ENCODE data around the gene HYAL4. TPM values are rescaled to one million over a fixed set of nuclear protein-coding genes. Genes with fewer than 3 reads are reported as not detected.
"Not testable (repeated sequence)": the region's sequence is repeated elsewhere in the genome, so short reads cannot be mapped to it uniquely, and the experiment has no call there.

The HYAL4 gene
- not detected for total RNA-seq

- Histone ChIP-seq H3K4me3 (ENCODE audit: low read length) (no peak within 1 kb of the TSS), H3K4me1 (ENCODE audit: insufficient read depth, low read length) (no peaks in the 10 kb centered on the region), H3K9me3 (ENCODE audit: low read depth, low read length) (no peaks in the 10 kb centered on the region), H3K27me3 (ENCODE audit: insufficient read depth, low read length) (no peaks in the 10 kb centered on the region)
Measured at GRCh38 chr7:123844712-123845219, at the start of gene HYAL4. Gene HYAL4 (plus strand): TSS chr7:123845169. CDS start chr7:123868274, 23,105 bp downstream.

- Histone ChIP-seq H3K4me3 (ENCODE audit: low read length) (no peak overlapping the region), H3K9me3 (ENCODE audit: low read depth, low read length) (no peaks in the 10 kb centered on the region), H3K4me1 (ENCODE audit: insufficient read depth, low read length) (no peaks in the 10 kb centered on the region), H3K27me3 (ENCODE audit: insufficient read depth, low read length) (no peaks in the 10 kb centered on the region)
Measured at GRCh38 chr7:123795917-123796316, 49.1 kb upstream of the HYAL4 start.

- Histone ChIP-seq H3K4me1 (ENCODE audit: insufficient read depth, low read length) (no peaks in the 10 kb centered on the region), H3K9me3 (ENCODE audit: low read depth, low read length) (no peaks in the 10 kb centered on the region), H3K27me3 (ENCODE audit: insufficient read depth, low read length) (no peaks in the 10 kb centered on the region), H3K4me3 (ENCODE audit: low read length) (no peak overlapping the region)
Measured at GRCh38 chr7:123796568-123796967, 48.4 kb upstream of the HYAL4 start.

- Histone ChIP-seq H3K9me3 (ENCODE audit: low read depth, low read length) (no peaks in the 10 kb centered on the region), H3K4me1 (ENCODE audit: insufficient read depth, low read length) (no peaks in the 10 kb centered on the region), H3K27me3 (ENCODE audit: insufficient read depth, low read length) (no peaks in the 10 kb centered on the region), H3K4me3 (ENCODE audit: low read length) (no peak overlapping the region)
Measured at GRCh38 chr7:123797673-123798531, 47.1 kb upstream of the HYAL4 start.

- no peaks in the 10 kb centered on the region for H3K9me3 ChIP-seq (ENCODE audit: low read depth, low read length)
- H3K27me3 ChIP-seq (ENCODE audit: insufficient read depth, low read length): no peaks in the 10 kb centered on the region
- H3K4me3 ChIP-seq (ENCODE audit: low read length): no peak overlapping the region
- no peaks in the 10 kb centered on the region for H3K4me1 ChIP-seq (ENCODE audit: insufficient read depth, low read length)
Measured at GRCh38 chr7:123798532-123799188, 46.3 kb upstream of the HYAL4 start.

- Histone ChIP-seq H3K9me3 (ENCODE audit: low read depth, low read length) (no peaks in the 10 kb centered on the region), H3K4me3 (ENCODE audit: low read length) (no peak overlapping the region), H3K4me1 (ENCODE audit: insufficient read depth, low read length) (no peaks in the 10 kb centered on the region), H3K27me3 (ENCODE audit: insufficient read depth, low read length) (no peaks in the 10 kb centered on the region)
Measured at GRCh38 chr7:123802249-123802648, 42.7 kb upstream of the HYAL4 start.

- no peak overlapping the region for H3K4me3 ChIP-seq (ENCODE audit: low read length)
- no peaks in the 10 kb centered on the region for H3K27me3 ChIP-seq (ENCODE audit: insufficient read depth, low read length)
- no peaks in the 10 kb centered on the region for H3K4me1 ChIP-seq (ENCODE audit: insufficient read depth, low read length)
- no peaks in the 10 kb centered on the region for H3K9me3 ChIP-seq (ENCODE audit: low read depth, low read length)
Measured at GRCh38 chr7:123805287-123805686, 39.7 kb upstream of the HYAL4 start.

- no peak overlapping the region for H3K4me3 ChIP-seq (ENCODE audit: low read length)
- H3K9me3 ChIP-seq (ENCODE audit: low read depth, low read length): no peaks in the 10 kb centered on the region
- no peaks in the 10 kb centered on the region for H3K4me1 ChIP-seq (ENCODE audit: insufficient read depth, low read length)
- H3K27me3 ChIP-seq (ENCODE audit: insufficient read depth, low read length): no peaks in the 10 kb centered on the region
Measured at GRCh38 chr7:123809471-123809870, 35.5 kb upstream of the HYAL4 start.

- Histone ChIP-seq H3K9me3 (ENCODE audit: low read depth, low read length) (no peaks in the 10 kb centered on the region), H3K4me1 (ENCODE audit: insufficient read depth, low read length) (no peaks in the 10 kb centered on the region), H3K4me3 (ENCODE audit: low read length) (no peak overlapping the region), H3K27me3 (ENCODE audit: insufficient read depth, low read length) (no peaks in the 10 kb centered on the region)
Measured at GRCh38 chr7:123811056-123811455, 33.9 kb upstream of the HYAL4 start.

GRCh38 chr7:123816916-123817315 is 28.1 kb upstream of the HYAL4 start:
- Histone ChIP-seq H3K27me3 (ENCODE audit: insufficient read depth, low read length) (no peaks in the 10 kb centered on the region), H3K4me3 (ENCODE audit: low read length) (no peak overlapping the region), H3K9me3 (ENCODE audit: low read depth, low read length) (no peaks in the 10 kb centered on the region), H3K4me1 (ENCODE audit: insufficient read depth, low read length) (no peaks in the 10 kb centered on the region)

GRCh38 chr7:123819001-123819400 is 26.0 kb upstream of the HYAL4 start:
- Histone ChIP-seq H3K4me1 (ENCODE audit: insufficient read depth, low read length) (no peaks in the 10 kb centered on the region), H3K9me3 (ENCODE audit: low read depth, low read length) (no peaks in the 10 kb centered on the region), H3K4me3 (ENCODE audit: low read length) (no peak overlapping the region), H3K27me3 (ENCODE audit: insufficient read depth, low read length) (no peaks in the 10 kb centered on the region)

- H3K4me1 ChIP-seq (ENCODE audit: insufficient read depth, low read length); H3K9me3 ChIP-seq (ENCODE audit: low read depth, low read length); H3K4me3 ChIP-seq (ENCODE audit: low read length); H3K27me3 ChIP-seq (ENCODE audit: insufficient read depth, low read length): not testable (repeated sequence)
Measured at GRCh38 chr7:123819795-123820194, 25.2 kb upstream of the HYAL4 start.

- Histone ChIP-seq H3K9me3 (ENCODE audit: low read depth, low read length) (no peaks in the 10 kb centered on the region), H3K27me3 (ENCODE audit: insufficient read depth, low read length) (peaks cover 3% of the 10 kb centered on the region)
Measured at GRCh38 chr7:123820864-123821263, 24.1 kb upstream of the HYAL4 start.

GRCh38 chr7:123821320-123821719 is 23.6 kb upstream of the HYAL4 start:
- H3K27me3 ChIP-seq (ENCODE audit: insufficient read depth, low read length): peaks cover 3% of the 10 kb centered on the region
- no peak overlapping the region for H3K4me3 ChIP-seq (ENCODE audit: low read length)
- H3K4me1 ChIP-seq (ENCODE audit: insufficient read depth, low read length): no peaks in the 10 kb centered on the region
- H3K9me3 ChIP-seq (ENCODE audit: low read depth, low read length): no peaks in the 10 kb centered on the region

More at GRCh38 chr7:123820864-123821263, 24.1 kb upstream of the HYAL4 start:
- Histone ChIP-seq H3K4me3 (ENCODE audit: low read length) (no peak overlapping the region), H3K4me1 (ENCODE audit: insufficient read depth, low read length) (no peaks in the 10 kb centered on the region)

- no peaks in the 10 kb centered on the region for H3K4me1 ChIP-seq (ENCODE audit: insufficient read depth, low read length)
- no peaks in the 10 kb centered on the region for H3K9me3 ChIP-seq (ENCODE audit: low read depth, low read length)
- no peak overlapping the region for H3K4me3 ChIP-seq (ENCODE audit: low read length)
- peaks cover 5% of the 10 kb centered on the region for H3K27me3 ChIP-seq (ENCODE audit: insufficient read depth, low read length)
Measured at GRCh38 chr7:123823898-123824753, 20.8 kb upstream of the HYAL4 start.

All from mononuclear cell (primary cell).